Uterus (tissue), 2 donors: Measurements from ENCODE around the gene SIT1.

ENCODE experiments used
- POLR2A ChIP-seq, 2 donors: fragments of 450-650 bp; IDR thresholded peaks; one replicate each; pipeline ENCODE4 v1.6.1; 2016; ENCODE audit warnings: antibody characterized with exemption in 2 of 2, mild to moderate bottlenecking in 1 of 2, moderate library complexity in 1 of 2
- TF ChIP-seq, protein P1 (sequence below), 4 experiments: fragments of 200-600 bp in 2 of 4; fragments of 450-650 bp in 2 of 4; sonication (generic) in 2 of 4; IDR thresholded peaks; one replicate each; pipeline ENCODE4 v1.5.1; 2016 to 2019; ENCODE audit warnings: antibody characterized with exemption in 4 of 4, mild to moderate bottlenecking in 2 of 4, moderate library complexity in 1 of 4

- TF ChIP-seq, protein P1, sequence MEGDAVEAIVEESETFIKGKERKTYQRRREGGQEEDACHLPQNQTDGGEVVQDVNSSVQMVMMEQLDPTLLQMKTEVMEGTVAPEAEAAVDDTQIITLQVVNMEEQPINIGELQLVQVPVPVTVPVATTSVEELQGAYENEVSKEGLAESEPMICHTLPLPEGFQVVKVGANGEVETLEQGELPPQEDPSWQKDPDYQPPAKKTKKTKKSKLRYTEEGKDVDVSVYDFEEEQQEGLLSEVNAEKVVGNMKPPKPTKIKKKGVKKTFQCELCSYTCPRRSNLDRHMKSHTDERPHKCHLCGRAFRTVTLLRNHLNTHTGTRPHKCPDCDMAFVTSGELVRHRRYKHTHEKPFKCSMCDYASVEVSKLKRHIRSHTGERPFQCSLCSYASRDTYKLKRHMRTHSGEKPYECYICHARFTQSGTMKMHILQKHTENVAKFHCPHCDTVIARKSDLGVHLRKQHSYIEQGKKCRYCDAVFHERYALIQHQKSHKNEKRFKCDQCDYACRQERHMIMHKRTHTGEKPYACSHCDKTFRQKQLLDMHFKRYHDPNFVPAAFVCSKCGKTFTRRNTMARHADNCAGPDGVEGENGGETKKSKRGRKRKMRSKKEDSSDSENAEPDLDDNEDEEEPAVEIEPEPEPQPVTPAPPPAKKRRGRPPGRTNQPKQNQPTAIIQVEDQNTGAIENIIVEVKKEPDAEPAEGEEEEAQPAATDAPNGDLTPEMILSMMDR (IDR thresholded peaks at IDR 0.05) = no peak
- no peak for TF ChIP-seq POLR2A (IDR thresholded peaks at IDR 0.05)
Observed at GRCh38 chr9:35606138-35606504, 44.6 kb downstream of the SIT1 start.
